HUDEP-2 (cell line): Measurements from ENCODE around the gene MMP10.
"Not testable (repeated sequence)": the region's sequence is repeated elsewhere in the genome, so short reads cannot be mapped to it uniquely, and the experiment has no call there.

Experiments used
- DNase-seq, 76 experiments: peaks; one replicate each; lab custom pipeline; 2025; ENCODE audit not compliant: unreplicated experiment in 76 of 76; lab: John Stamatoyannopoulos, UW

MMP10 gene

DNA sequence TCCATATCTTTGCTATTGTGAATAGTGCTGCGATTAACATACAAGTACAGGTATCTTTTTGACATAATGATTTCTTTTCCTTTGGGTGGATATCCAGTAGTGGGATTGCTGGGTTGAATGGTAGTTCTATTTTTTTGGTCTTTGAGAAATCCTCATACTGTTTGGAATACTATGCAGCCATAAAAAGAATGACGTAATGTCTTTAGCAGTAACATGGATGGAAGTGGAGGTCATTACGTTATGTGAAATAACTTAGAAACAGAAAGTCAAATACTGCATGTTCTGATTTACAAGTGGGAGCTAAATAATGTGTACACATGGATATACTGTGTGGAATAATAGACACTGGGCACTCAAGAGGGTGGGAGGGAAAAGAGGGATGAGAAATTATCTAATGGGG, 4.0 kb upstream of the MMP10 start:
- DNase-seq, result no peak

DNA sequence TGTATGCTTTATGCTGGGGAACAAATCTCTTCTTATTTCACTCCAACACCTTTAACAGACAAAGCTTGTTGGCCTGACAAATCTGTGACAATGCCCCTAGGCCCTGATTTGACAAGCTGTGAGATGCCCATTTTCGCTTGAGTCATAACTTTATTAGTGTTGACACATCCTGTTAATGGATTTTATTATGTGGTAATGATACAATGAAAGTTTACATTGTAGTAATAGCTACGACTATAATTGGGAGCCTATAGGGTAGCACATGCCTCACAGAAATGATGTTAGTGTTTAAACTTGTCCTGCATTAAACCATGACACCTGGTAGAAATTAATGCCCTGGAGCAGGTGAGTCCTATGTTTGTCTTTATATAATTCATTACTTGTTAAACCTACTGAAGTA, 3.3 kb upstream of the MMP10 start:
- DNase-seq, result no peak

- no peak for DNase-seq
Measured at GRCh38 chr11:102783016-102783415, 2.6 kb upstream of the MMP10 start.

- no peak for DNase-seq
Measured at GRCh38 chr11:102781676-102782075, 1.2 kb upstream of the MMP10 start.

DNA sequence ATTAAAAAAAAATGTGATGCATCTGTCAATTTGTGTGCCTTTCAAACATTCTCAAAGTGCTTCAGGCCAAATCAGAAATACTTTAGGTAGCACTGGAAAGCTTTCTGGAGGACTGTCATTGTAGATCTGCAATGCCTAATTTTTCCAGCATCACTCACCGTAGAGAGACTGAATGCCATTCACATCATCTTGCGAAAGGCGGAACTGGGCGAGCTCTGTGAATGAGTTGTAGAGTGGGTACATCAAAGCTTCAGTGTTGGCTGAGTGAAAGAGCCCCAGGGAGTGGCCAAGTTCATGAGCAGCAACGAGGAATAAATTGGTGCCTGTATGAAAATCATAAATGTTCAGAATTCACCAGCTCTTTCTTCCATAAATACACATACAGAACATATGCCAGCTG, 4.0 kb downstream of the MMP10 start:
- DNase-seq, result no peak

GRCh38 chr11:102773386-102773785, 7.0 kb downstream of the MMP10 start:
- DNase-seq, result no peak

- no peak for DNase-seq
Measured at GRCh38 chr11:102771351-102771750, 9.1 kb downstream of the MMP10 start.

- no peak for DNase-seq
Measured at GRCh38 chr11:102770191-102770590, 10.2 kb downstream of the MMP10 start.

DNA sequence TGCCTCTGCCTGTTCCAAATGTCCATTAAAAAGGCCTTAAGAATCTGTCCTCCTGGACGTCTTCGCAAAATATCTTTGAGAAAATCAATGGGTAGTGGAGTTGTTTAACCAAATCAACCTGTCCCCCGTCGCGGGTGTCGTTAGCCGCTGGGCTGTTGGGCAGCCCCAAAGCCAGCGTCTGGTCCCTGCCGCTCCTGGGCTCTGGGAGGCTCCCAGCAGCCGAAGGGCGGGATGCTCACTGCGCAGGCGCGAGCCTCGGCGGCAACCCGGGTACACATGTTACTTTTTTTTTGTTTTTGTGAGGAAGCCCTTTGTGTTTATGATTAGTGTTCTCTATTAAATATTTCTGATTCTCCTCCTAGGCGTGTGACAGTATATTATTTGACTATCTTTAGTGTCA, 12.6 kb downstream of the MMP10 start:
- DNase-seq, result no peak

DNA sequence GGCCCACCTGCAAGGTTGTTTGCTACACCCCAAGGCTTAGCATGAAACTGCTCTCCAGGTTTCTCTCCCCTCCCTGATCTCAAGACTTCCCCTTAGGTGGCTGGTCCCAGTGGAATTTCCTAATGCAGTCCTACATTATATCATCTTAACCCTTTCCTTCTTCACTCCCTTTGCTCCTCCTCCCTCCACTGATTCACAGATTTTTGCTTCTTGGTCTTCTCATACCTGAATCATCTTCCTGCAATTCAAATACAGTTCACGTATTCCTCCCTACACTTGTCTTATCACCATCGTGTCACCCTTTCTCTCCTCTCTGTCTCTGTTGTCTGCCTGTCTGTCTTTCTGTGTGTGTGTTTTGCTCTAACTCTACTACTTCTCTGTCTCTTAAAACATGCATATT, 17.0 kb downstream of the MMP10 start:
- no peak for DNase-seq

DNA sequence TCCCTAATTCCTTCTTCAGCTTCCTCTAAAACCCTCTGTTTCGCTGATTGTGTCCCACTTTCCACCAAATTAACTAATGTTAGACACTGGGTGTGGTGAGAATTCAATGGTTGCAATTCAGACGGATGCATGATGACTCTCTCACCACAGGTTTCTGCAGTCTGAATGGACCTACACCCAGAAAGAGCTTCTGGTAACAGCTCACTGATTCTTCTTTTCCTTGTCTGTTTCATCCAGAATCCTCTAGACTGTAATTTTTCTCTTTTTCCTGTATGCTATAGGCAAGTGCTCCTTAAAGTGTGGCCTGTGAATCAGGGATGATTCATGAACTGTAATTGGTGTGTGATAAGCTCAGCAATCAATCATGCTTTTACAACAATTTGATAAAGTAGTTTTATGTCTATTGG, 18.1 kb downstream of the MMP10 start:
- DNase-seq, result no peak

DNA sequence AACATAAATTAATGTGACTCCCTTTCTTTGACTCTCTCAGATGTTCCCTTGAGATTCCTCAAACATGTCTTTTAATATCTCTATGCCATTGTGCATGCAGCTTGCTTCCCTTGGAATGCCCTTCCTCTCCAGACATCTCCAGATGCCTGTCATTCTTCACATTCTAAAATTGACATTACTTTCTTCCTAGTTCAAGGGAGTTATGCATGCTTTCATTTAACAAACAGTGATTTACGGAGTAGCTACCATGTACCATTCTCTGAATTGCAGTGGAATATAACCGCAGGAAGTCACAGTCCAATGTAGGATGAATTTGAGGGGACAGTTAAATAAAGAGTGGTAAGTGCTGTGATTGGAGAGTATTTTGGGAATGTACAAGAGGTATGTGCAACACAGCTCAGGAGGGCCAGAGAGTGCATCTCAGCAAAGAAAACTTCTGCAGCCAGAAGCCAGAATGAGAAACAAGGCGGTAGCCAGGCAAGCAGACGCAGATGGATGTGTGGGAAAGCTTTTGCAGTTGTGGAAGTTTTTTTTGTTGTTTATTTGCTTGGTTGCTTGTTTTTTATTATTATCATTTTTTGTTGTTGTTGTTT, 18.7 kb downstream of the MMP10 start:
- no peak for DNase-seq

- no peak for DNase-seq
Measured at GRCh38 chr11:102760344-102761035, 19.9 kb downstream of the MMP10 start.

DNA sequence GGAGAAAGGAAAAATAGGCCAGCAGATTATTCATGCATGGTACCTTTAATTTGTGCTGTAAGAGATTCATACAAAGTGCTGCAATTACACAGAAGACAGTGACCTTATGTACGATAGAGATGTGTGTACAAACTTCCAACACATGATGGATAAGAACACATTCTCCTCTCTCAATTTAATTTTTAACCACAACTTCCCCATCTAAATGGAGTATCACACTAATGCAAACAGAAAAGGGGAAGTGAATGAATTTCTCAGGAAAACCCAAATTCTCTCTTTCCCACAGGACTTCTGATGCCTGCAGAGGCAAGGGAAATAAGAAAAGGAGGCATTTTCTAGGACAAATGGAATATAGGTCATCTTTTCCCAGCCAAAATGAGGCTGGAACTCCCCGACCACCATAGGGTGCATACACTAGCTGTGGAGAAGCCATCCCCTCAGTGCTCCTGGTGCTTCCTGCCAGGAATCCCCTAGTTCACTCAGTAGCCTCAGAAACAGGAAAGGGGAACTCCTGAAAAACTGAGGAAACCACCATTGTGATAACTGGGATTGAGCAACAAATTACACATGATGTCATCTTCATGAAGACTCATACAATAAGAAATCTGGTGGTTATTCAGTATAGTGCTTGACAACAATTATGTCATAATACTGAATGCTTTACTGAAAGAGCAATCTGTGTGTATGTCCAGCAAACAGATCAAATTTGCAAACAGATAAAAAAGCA, 22.4 kb downstream of the MMP10 start:
- DNase-seq, result no peak

DNA sequence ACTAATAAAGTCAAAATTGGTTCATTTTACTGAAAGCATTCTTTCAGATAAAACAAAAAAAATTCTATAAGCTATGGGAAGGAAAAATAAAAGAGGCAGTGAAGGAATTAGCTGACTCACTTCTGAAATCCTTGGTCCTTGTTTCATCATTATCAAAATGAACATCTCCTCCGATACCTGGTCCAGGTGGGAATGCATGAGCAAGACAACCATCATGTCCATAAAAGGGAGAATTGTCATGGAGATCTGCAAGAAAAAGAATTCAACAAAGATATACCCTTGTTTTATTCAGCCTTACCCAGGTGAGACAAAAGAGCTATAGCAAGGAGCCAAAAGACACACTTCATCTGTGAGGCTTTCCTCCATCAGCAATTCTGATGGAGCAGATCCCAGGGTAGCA, 27.2 kb downstream of the MMP10 start:
- no peak for DNase-seq

GRCh38 chr11:102751673-102752072, 28.8 kb downstream of the MMP10 start:
- no peak for DNase-seq

DNA sequence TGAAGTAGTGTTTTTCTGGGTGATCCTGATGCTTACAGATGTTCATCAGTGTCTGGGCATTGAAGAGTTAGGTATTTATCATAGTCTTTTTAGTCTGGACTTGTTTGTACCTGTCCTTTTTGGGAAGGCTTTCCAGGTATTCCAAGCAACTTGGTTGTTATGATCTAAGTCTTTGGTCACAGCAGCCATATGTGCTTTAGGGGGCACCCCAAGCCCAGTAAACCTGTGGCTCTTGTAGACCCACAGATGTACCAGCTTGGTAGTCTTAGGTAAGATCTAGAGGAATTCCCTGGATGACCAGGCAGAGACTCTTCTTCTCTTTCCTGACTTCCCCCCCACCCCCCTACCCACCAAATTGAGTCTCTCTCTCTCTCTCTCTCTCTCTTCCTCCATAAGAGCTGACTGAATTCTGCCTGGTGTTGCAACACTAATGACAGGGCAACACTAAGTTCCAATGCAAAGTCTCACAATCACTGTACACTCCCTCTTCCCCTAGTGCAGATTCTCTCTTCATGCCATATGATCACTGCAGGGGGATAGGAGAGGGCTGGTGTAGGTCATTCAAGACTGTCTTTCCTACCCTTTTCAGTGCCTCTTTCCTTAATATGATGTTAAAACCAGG, 31.2 kb downstream of the MMP10 start:
- no peak for DNase-seq

- DNase-seq, result not testable (repeated sequence)
Measured at GRCh38 chr11:102746746-102747578, 33.5 kb downstream of the MMP10 start.

DNA sequence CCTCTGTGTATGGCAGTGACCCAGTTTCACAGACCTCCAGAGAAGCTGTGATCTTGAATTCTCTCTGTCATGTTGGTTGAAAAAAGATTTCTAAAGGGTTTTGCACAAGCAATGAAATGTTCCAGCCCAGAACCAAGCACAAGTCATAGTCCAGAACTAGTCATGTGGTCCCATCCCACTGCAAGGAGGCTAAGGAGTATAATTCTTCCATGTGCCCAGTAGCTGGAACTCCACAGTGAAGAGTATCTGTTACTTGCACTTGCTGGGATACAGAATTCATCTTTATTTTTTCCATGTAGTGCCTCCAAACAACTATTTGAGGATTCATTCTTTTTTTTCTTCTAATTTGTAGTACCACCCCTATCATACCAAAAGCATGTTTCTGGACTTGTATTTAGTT, 45.8 kb downstream of the MMP10 start:
- no peak for DNase-seq

DNA sequence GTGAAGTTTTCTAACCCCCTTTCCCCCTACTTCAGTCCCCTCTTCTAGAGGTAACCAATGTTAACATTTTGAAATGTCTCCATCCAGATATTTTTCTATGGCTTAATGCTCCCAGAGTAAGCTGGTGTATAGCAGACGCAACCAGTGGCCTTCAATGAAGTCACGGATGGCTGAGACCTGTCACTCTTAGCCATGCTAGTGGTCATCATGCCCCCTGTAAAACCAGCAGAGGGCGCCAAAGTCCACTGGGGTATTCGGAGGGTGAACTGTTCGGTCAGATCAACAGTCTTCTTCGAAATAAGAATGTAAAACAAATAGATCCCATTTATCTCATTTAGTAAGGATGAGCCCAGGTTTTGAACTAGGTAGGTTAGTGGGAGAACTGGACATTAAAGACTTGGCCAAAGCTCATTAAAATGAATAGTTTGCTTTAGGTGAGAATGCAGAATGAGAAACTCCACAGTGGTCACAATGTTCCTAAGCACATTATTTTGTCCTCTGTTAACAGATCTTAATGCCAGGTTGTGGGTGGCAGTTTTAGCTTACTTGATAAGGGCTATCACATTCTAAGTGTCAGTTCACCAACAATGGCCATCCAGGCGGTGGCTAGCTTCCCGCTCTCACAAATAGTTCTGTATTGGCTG, 47.1 kb downstream of the MMP10 start:
- peak in 59 of 76 experiments; percentile 3 to 70 (median 34) for DNase-seq
